Stimulated activated CD4-positive, alpha-beta T cell treated with anti-CD3 and anti-CD28 coated beads, Interleukin-4, amount 100 ng/mL, for 4 hours (primary cell): ENCODE data around the gene STH.
"Not testable (repeated sequence)": the region's sequence is repeated elsewhere in the genome, so short reads cannot be mapped to it uniquely, and the experiment has no call there.

ENCODE experiments used
- DNase-seq, 2 experiments: peaks; one replicate each; pipeline ENCODE4 v3.0.0-alpha.2; 2020

The STH gene

GRCh38 chr17:46009681-46010596 lies 10.9 kb downstream of the STH start:
- no peak for DNase-seq

DNA sequence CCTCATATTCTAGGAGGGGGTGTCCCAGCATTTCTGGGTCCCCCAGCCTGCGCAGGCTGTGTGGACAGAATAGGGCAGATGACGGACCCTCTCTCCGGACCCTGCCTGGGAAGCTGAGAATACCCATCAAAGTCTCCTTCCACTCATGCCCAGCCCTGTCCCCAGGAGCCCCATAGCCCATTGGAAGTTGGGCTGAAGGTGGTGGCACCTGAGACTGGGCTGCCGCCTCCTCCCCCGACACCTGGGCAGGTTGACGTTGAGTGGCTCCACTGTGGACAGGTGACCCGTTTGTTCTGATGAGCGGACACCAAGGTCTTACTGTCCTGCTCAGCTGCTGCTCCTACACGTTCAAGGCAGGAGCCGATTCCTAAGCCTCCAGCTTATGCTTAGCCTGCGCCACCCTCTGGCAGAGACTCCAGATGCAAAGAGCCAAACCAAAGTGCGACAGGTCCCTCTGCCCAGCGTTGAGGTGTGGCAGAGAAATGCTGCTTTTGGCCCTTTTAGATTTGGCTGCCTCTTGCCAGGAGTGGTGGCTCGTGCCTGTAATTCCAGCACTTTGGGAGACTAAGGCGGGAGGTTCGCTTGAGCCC lies 11.6 kb downstream of the STH start:
- DNase-seq: no peak

DNA sequence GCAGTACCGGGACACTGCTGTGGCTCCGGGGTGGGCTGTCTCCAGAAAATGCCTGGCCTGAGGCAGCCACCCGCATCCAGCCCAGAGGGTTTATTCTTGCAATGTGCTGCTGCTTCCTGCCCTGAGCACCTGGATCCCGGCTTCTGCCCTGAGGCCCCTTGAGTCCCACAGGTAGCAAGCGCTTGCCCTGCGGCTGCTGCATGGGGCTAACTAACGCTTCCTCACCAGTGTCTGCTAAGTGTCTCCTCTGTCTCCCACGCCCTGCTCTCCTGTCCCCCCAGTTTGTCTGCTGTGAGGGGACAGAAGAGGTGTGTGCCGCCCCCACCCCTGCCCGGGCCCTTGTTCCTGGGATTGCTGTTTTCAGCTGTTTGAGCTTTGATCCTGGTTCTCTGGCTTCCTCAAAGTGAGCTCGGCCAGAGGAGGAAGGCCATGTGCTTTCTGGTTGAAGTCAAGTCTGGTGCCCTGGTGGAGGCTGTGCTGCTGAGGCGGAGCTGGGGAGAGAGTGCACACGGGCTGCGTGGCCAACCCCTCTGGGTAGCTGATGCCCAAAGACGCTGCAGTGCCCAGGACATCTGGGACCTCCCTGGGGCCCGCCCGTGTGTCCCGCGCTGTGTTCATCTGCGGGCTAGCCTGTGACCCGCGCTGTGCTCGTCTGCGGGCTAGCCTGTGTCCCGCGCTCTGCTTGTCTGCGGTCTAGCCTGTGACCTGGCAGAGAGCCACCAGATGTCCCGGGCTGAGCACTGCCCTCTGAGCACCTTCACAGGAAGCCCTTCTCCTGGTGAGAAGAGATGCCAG lies 12.9 kb downstream of the STH start:
- DNase-seq: no peak

DNA sequence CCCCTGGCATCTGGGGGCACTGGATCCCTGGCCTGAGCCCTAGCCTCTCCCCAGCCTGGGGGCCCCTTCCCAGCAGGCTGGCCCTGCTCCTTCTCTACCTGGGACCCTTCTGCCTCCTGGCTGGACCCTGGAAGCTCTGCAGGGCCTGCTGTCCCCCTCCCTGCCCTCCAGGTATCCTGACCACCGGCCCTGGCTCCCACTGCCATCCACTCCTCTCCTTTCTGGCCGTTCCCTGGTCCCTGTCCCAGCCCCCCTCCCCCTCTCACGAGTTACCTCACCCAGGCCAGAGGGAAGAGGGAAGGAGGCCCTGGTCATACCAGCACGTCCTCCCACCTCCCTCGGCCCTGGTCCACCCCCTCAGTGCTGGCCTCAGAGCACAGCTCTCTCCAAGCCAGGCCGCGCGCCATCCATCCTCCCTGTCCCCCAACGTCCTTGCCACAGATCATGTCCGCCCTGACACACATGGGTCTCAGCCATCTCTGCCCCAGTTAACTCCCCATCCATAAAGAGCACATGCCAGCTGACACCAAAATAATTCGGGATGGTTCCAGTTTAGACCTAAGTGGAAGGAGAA lies 13.5 kb downstream of the STH start:
- DNase-seq: no peak

DNA sequence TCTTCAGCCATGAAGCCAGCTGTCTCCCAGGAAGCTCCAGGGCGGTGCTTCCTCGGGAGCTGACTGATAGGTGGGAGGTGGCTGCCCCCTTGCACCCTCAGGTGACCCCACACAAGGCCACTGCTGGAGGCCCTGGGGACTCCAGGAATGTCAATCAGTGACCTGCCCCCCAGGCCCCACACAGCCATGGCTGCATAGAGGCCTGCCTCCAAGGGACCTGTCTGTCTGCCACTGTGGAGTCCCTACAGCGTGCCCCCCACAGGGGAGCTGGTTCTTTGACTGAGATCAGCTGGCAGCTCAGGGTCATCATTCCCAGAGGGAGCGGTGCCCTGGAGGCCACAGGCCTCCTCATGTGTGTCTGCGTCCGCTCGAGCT lies 14.1 kb downstream of the STH start:
- no peak for DNase-seq

- DNase-seq: no peak
Measured at GRCh38 chr17:46013502-46014165, 14.6 kb downstream of the STH start.

DNA sequence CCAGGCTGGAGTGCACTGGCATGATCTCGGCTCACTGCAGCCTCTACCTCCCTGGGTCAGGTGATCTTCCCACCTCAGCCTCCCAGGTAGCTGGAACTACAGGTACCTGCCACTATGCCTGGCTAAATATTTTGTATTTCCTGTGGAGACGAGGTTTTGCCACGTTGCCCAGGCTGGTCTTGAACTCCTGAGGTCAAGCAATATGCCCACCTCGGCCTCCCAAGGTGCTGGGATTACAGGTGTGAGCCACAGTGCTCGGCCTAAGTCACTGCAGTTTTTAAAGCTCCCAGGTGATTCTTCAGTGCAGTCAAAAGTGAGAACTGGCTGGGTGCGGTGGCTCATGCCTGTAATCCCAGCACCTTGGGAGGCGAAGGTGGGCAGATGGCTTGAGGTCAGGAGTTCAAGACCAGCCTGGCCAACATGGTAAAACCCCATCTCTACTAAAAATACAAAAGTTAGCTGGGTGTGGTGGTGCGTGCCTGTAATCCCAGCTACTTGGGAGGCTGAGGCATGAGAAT lies 20.4 kb downstream of the STH start:
- not testable (repeated sequence) for DNase-seq

GRCh38 chr17:46020023-46020761 lies 21.1 kb downstream of the STH start:
- peak; percentile 29 to 51 for DNase-seq

- no peak for DNase-seq
Measured at GRCh38 chr17:46020998-46021397, 21.9 kb downstream of the STH start.

GRCh38 chr17:46023366-46023765 lies 24.3 kb downstream of the STH start:
- DNase-seq: not testable (repeated sequence)

GRCh38 chr17:46023783-46024388 lies 24.8 kb downstream of the STH start:
- no peak for DNase-seq

DNA sequence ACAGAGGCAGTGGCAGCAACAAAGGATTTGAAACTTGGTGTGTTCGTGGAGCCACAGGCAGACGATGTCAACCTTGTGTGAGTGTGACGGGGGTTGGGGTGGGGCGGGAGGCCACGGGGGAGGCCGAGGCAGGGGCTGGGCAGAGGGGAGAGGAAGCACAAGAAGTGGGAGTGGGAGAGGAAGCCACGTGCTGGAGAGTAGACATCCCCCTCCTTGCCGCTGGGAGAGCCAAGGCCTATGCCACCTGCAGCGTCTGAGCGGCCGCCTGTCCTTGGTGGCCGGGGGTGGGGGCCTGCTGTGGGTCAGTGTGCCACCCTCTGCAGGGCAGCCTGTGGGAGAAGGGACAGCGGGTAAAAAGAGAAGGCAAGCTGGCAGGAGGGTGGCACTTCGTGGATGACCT lies 25.5 kb downstream of the STH start:
- DNase-seq: no peak

DNA sequence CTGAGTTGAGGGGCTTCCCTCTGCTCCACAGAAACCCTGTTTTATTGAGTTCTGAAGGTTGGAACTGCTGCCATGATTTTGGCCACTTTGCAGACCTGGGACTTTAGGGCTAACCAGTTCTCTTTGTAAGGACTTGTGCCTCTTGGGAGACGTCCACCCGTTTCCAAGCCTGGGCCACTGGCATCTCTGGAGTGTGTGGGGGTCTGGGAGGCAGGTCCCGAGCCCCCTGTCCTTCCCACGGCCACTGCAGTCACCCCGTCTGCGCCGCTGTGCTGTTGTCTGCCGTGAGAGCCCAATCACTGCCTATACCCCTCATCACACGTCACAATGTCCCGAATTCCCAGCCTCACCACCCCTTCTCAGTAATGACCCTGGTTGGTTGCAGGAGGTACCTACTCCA lies 26.0 kb downstream of the STH start:
- no peak for DNase-seq

DNA sequence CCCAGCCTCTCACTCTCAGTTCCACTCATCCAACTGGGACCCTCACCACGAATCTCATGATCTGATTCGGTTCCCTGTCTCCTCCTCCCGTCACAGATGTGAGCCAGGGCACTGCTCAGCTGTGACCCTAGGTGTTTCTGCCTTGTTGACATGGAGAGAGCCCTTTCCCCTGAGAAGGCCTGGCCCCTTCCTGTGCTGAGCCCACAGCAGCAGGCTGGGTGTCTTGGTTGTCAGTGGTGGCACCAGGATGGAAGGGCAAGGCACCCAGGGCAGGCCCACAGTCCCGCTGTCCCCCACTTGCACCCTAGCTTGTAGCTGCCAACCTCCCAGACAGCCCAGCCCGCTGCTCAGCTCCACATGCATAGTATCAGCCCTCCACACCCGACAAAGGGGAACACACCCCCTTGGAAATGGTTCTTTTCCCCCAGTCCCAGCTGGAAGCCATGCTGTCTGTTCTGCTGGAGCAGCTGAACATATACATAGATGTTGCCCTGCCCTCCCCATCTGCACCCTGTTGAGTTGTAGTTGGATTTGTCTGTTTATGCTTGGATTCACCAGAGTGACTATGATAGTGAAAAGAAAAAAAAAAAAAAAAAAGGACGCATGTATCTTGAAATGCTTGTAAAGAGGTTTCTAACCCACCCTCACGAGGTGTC lies 26.6 kb downstream of the STH start:
- DNase-seq: no peak

- no peak for DNase-seq
Measured at GRCh38 chr17:46026166-46027047, 27.4 kb downstream of the STH start.

DNA sequence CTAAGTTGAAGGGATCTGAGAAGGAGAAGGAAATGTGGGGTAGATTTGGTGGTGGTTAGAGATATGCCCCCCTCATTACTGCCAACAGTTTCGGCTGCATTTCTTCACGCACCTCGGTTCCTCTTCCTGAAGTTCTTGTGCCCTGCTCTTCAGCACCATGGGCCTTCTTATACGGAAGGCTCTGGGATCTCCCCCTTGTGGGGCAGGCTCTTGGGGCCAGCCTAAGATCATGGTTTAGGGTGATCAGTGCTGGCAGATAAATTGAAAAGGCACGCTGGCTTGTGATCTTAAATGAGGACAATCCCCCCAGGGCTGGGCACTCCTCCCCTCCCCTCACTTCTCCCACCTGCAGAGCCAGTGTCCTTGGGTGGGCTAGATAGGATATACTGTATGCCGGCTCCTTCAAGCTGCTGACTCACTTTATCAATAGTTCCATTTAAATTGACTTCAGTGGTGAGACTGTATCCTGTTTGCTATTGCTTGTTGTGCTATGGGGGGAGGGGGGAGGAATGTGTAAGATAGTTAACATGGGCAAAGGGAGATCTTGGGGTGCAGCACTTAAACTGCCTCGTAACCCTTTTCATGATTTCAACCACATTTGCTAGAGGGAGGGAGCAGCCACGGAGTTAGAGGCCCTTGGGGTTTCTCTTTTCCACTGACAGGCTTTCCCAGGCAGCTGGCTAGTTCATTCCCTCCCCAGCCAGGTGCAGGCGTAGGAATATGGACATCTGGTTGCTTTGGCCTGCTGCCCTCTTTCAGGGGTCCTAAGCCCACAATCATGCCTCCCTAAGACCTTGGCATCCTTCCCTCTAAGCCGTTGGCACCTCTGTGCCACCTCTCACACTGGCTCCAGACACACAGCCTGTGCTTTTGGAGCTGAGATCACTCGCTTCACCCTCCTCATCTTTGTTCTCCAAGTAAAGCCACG lies 28.3 kb downstream of the STH start:
- no peak for DNase-seq

DNA sequence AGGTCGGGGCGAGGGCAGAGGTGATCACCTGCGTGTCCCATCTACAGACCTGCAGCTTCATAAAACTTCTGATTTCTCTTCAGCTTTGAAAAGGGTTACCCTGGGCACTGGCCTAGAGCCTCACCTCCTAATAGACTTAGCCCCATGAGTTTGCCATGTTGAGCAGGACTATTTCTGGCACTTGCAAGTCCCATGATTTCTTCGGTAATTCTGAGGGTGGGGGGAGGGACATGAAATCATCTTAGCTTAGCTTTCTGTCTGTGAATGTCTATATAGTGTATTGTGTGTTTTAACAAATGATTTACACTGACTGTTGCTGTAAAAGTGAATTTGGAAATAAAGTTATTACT lies 28.9 kb downstream of the STH start:
- DNase-seq: no peak

DNA sequence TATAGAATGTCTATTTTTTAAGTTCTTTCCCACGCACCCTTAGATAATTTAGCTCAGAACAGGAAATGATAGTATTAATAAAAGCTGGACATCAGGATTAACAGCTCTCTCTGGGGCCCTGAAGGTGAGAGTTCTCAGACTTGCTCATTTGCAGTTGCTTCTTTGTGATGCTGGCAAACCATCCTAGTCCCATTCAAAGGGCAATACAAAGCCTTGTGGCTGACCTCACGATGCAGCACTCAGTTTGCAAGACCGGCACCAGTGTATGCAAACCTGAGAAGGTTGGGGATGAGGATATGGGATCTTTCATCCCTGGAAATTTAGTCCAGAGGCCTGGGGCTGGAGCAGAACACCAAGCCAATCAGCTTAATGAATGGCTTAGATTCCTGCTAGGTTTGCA lies 29.3 kb downstream of the STH start:
- no peak for DNase-seq
